Colonic mucosa (tissue), 4 donors: Measurements from ENCODE around the gene POU2F2. TPM values are rescaled to one million over a fixed set of nuclear protein-coding genes. Genes with fewer than 3 reads are reported as not detected.

Experiments used
- DNase-seq: peaks from one replicate; pipeline ENCODE4 v3.0.0-alpha.2; 2020
- H3K27ac ChIP-seq: fragments of 200-600 bp; one replicate; pipeline ENCODE4 v1.8.0; 2021
- H3K27me3 ChIP-seq: fragments of 200-600 bp; one replicate; pipeline ENCODE4 v1.8.0; 2021
- H3K36me3 ChIP-seq: fragments of 200-600 bp; one replicate; pipeline ENCODE4 v1.8.0; 2021
- H3K4me1 ChIP-seq: fragments of 200-600 bp; one replicate; pipeline ENCODE4 v1.8.0; 2021; ENCODE audit warnings: mild to moderate bottlenecking
- H3K4me3 ChIP-seq: fragments of 200-600 bp; one replicate; pipeline ENCODE4 v1.8.0; 2021
- H3K9ac ChIP-seq, 2 donors: one replicate each; pipeline ENCODE4 v1.7.0; 2013; ENCODE audit warnings: control low read depth in 2 of 2, low read depth in 2 of 2, low read length in 2 of 2
- H3K9me3 ChIP-seq: fragments of 200-600 bp; one replicate; pipeline ENCODE4 v1.8.0; 2021
- intact Hi-C: fragments of 100-400 bp; cut with DNase I; formaldehyde crosslinking; loops from one replicate; pipeline ENCODE4 v1.14.1; 2022
- total RNA-seq, 2 donors: library from RNA; stranded (reverse); fragmentation: NEBNext Ultra II Directional in 1 of 2; extraction: Animal tissue kit (Norgen Biotek cat#: 25700) in 1 of 2; gene quantifications; one replicate each; pipeline ENCODE4 v1.2.1, GENCODE V29; 2021
- TF ChIP-seq, protein P1 (sequence below): fragments of 200-600 bp; IDR thresholded peaks from one replicate; pipeline ENCODE4 v1.8.0; 2022; ENCODE audit warnings: antibody characterized with exemption, mild to moderate bottlenecking
- donor health status: healthy.
- donor health status: DM: no; HTN: no; CAD: no.
- donor health status: DM: no; HTN: no; CAD: no.

The POU2F2 gene
- total RNA-seq, 2 donors from 2014 or later = 2.1 to 4.0 TPM

DNA sequence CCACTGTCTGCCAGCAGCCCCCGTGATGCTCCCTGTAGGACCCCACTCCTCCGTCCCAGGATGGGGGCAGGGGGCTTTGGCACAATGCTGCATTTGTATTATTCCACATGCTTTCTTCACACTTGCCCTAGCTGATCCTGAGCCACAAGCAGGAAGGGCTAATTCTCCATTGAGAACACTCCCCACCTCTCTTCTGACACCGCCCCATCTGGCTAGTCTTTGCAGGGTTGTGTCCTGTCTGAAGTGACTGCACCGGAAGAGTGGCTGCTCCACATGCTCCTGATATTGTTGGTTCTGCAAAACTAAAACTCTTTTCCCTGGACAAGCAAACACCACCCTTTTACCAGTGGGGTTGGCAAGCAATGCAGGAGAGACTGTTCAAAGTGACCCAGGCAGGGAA, 38.3 kb downstream of the POU2F2 start:
- Histone ChIP-seq H3K4me3 (no peak overlapping the region), H3K9me3 (no peaks in the 10 kb centered on the region), H3K4me1 (peaks cover 8% of the 10 kb centered on the region), H3K9ac (no peak overlapping the region), H3K27me3 (no peaks in the 10 kb centered on the region), H3K27ac (no peak overlapping the region), H3K36me3 (no peaks in the 10 kb centered on the region)
- DNase-seq = no peak
- intact Hi-C loops = no loop called here
- TF ChIP-seq, protein P1, sequence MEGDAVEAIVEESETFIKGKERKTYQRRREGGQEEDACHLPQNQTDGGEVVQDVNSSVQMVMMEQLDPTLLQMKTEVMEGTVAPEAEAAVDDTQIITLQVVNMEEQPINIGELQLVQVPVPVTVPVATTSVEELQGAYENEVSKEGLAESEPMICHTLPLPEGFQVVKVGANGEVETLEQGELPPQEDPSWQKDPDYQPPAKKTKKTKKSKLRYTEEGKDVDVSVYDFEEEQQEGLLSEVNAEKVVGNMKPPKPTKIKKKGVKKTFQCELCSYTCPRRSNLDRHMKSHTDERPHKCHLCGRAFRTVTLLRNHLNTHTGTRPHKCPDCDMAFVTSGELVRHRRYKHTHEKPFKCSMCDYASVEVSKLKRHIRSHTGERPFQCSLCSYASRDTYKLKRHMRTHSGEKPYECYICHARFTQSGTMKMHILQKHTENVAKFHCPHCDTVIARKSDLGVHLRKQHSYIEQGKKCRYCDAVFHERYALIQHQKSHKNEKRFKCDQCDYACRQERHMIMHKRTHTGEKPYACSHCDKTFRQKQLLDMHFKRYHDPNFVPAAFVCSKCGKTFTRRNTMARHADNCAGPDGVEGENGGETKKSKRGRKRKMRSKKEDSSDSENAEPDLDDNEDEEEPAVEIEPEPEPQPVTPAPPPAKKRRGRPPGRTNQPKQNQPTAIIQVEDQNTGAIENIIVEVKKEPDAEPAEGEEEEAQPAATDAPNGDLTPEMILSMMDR = no peak

DNA sequence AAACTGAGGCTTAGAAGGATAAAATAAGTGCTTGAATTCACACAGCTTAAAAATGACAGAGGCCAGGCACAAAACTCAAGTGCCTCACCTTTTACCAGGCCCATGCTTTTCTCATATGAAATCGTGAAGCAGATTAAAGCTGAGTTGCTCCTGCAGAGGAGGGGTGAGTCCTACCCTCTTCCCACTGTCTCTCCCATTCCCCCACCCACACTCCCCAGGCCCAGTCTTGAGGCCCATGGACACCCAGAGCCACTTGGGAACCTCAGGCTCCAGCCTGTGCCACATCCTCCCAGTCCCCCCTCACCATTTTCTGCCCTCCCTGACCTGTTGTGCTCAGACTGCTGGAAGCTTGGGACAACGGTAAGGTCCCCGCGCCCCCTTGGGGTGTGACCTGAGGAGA, 38.7 kb downstream of the POU2F2 start:
- intact Hi-C loops = no loop called here
- Histone ChIP-seq H3K27me3 (no peaks in the 10 kb centered on the region), H3K4me1 (peaks cover 8% of the 10 kb centered on the region), H3K4me3 (no peak overlapping the region), H3K27ac (no peak overlapping the region), H3K36me3 (no peaks in the 10 kb centered on the region), H3K9ac (no peak overlapping the region), H3K9me3 (no peaks in the 10 kb centered on the region)
- DNase-seq = no peak
- TF ChIP-seq, protein P1 = no peak

DNA sequence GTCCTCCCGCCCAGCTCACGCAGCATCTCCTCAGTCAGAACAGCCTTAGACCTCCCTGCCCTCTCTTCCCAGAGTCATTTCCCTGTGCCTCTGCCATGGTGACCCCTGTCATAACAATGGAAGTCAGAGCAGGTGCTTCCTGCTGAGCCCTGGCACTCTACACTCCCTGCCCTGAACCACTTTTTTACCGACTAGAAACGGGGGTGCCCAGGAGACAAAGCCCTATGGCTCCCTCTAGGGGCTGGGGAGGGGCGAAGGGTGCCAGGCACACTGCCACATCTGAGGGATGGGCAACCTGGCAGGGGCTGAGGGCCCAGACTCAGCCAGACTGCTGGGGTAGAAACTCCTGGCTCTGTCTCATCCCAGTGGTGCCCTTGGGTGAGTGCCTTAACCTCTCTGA, 39.9 kb downstream of the POU2F2 start:
- peak; percentile 63 for DNase-seq
- Histone ChIP-seq H3K4me1 (peaks cover 8% of the 10 kb centered on the region), H3K9me3 (no peaks in the 10 kb centered on the region), H3K27ac (no peak overlapping the region), H3K4me3 (no peak overlapping the region), H3K36me3 (no peaks in the 10 kb centered on the region), H3K9ac (no peak overlapping the region), H3K27me3 (no peaks in the 10 kb centered on the region)
- TF ChIP-seq, protein P1 = peak; percentile 55
- intact Hi-C loops = no loop called here

DNA sequence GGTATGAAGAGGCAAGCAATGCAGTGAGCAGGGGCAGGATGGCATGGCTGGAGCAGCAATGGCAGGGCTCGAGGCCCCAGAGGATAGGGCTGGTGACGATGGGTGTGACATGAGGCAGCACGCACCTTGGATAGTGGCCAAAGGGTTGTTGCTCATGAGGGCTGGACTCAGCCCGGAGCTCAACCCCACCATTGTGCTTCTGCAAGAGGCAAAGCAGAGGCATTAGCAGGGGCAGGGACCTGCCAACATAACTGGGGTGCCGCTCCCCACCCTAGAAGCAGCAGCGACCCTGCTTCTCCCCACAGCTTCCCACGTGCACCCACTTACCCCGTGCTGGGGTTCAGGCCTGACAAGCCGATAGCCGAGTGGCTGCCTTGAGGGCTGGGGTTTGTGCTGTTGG, 40.5 kb downstream of the POU2F2 start:
- Histone ChIP-seq H3K27me3 (no peaks in the 10 kb centered on the region), H3K9ac (no peak overlapping the region), H3K27ac (no peak overlapping the region), H3K4me1 (peaks cover 8% of the 10 kb centered on the region), H3K4me3 (no peak overlapping the region), H3K36me3 (no peaks in the 10 kb centered on the region), H3K9me3 (no peaks in the 10 kb centered on the region)
- peak; percentile 54 for DNase-seq
- intact Hi-C loops = no loop called here
- TF ChIP-seq, protein P1 = no peak

DNA sequence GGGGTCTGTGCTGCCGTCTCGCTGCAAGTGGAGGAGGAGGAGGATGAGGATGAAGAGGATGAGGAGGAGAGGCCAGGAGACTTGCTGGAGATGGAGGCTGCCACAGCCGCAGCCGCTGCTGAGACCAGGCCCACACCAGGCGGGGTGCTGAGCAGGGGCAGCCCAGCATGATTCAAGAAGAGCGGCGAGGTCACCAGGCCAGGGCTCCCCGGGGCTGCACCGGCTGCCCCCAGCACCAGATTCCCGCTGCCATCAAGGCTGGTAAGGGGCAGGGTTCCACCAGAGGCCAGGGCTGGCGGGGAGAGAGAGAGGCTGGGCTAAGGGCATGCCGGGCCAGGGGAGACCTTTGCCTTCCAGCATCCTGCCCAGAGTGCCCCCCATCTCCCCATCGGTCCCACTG, 40.9 kb downstream of the POU2F2 start:
- Histone ChIP-seq H3K36me3 (no peaks in the 10 kb centered on the region), H3K9me3 (no peaks in the 10 kb centered on the region), H3K4me1 (peaks cover 8% of the 10 kb centered on the region), H3K9ac (no peak overlapping the region), H3K27ac (no peak overlapping the region), H3K4me3 (no peak overlapping the region), H3K27me3 (no peaks in the 10 kb centered on the region)
- TF ChIP-seq, protein P1 = no peak
- intact Hi-C loops = no loop called here
- DNase-seq = no peak

DNA sequence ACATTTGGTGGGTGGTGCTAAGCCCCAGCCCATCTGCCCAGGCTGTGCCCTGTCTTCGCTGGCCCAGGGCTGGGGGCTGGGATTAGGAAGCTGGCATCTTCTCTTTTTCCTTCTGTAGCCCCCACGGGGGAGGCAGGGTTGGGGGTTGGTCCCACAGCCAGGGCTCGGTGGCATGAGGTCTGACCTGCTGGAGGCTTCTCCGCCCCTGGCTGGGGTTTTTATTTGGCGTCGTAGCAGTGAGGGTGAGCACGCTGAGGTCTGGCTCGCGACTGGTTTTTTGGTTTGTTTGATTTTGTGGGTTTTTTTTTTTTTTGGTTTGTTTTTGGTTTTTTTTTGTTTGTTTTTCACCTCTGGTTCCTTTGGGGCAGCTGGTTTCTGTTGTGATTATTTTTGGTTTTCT, 41.6 kb downstream of the POU2F2 start:
- Histone ChIP-seq H3K36me3 (no peaks in the 10 kb centered on the region), H3K9me3 (no peaks in the 10 kb centered on the region), H3K9ac (no peak overlapping the region), H3K27ac (no peak overlapping the region), H3K4me3 (no peak overlapping the region), H3K4me1 (peaks cover 8% of the 10 kb centered on the region), H3K27me3 (no peaks in the 10 kb centered on the region)
- TF ChIP-seq, protein P1 = no peak
- intact Hi-C loops = no loop called here
- DNase-seq = no peak
